HEK293 (cell line): Measurements from ENCODE around the gene MOSMO.

Experiments
- CTCF ChIA-PET: fragments of 350-600 bp; formaldehyde crosslinking; extraction: SDS; loops from one replicate; lab custom pipeline; 2021; ENCODE audit warnings: antibody characterized with exemption; lab: Yijun Ruan, JAX
- POLR2A ChIA-PET: fragments of 300-600 bp; formaldehyde crosslinking; extraction: SDS; loops from one replicate; lab custom pipeline; 2020; ENCODE audit warnings: antibody characterized with exemption, inconsistent platforms; lab: Yijun Ruan, JAX
- H3K27ac ChIP-seq: fragments of 200-500 bp; sonication (Bioruptor generic); 2 replicates; pipeline ENCODE4 v1.5.1; 2014; ENCODE audit warnings: low read depth, low read length, control low read depth, inconsistent platforms; ENCODE audit errors: extremely low read depth
- H3K36me3 ChIP-seq, 2 experiments: fragments of 200-500 bp in 1 of 2; sonication (Bioruptor generic) in 1 of 2; 1 replicate in 1 of 2; 2 replicates in 1 of 2; pipeline ENCODE4 v1.5.1; 2014 to 2017; ENCODE audit warnings: inconsistent platforms in 2 of 2, low read length in 2 of 2; ENCODE audit not compliant: control insufficient read depth in 2 of 2, insufficient read depth in 1 of 2
- H3K4me1 ChIP-seq: fragments of 200-500 bp; sonication (Bioruptor generic); 2 replicates; pipeline ENCODE4 v1.5.1; 2014; ENCODE audit warnings: mild to moderate bottlenecking, low read length, inconsistent platforms; ENCODE audit not compliant: control insufficient read depth, insufficient read depth
- H3K4me3 ChIP-seq: 2 replicates; pipeline ENCODE4 v1.5.1; 2011; ENCODE audit warnings: low read depth, mild to moderate bottlenecking, control low read depth, low read length, moderate library complexity
- H3K9me3 ChIP-seq: fragments of 200-500 bp; sonication (Bioruptor generic); 2 replicates; pipeline ENCODE4 v1.5.1; 2014; ENCODE audit warnings: low read depth, low read length, inconsistent platforms; ENCODE audit not compliant: control insufficient read depth, insufficient read depth
- BCL6B ChIP-seq: fragments of 450-650 bp; formaldehyde crosslinking; IDR thresholded peaks from 2 replicates; pipeline ENCODE4 v1.5.1; 2017; ENCODE audit warnings: missing biosample characterization, missing genetic modification characterization
- GLIS1 ChIP-seq: fragments of 450-650 bp; formaldehyde crosslinking; IDR thresholded peaks from 2 replicates; pipeline ENCODE4 v1.5.1; 2016; ENCODE audit warnings: missing biosample characterization, missing genetic modification characterization
- KLF1 ChIP-seq: fragments of 450-650 bp; formaldehyde crosslinking; IDR thresholded peaks from 2 replicates; pipeline ENCODE4 v1.5.1; 2016; ENCODE audit warnings: missing biosample characterization, missing genetic modification characterization
- KLF7 ChIP-seq: fragments of 450-650 bp; formaldehyde crosslinking; IDR thresholded peaks from 2 replicates; pipeline ENCODE4 v1.5.1; 2016; ENCODE audit warnings: missing biosample characterization, missing genetic modification characterization, borderline replicate concordance
- PBX3 ChIP-seq: sonication (generic); formaldehyde crosslinking; IDR thresholded peaks from 2 replicates; pipeline ENCODE4 v1.8.1; 2022; ENCODE audit warnings: mild to moderate bottlenecking, moderate library complexity, missing genetic modification reagents
- SCRT2 ChIP-seq: fragments of 450-650 bp; formaldehyde crosslinking; IDR thresholded peaks from 2 replicates; pipeline ENCODE4 v1.5.1; 2016; ENCODE audit warnings: missing biosample characterization, missing genetic modification characterization
- SP7 ChIP-seq: fragments of 450-650 bp; formaldehyde crosslinking; IDR thresholded peaks from 2 replicates; pipeline ENCODE4 v1.5.1; 2016; ENCODE audit warnings: missing biosample characterization, missing genetic modification characterization
- TCF7L2 ChIP-seq: IDR thresholded peaks from 2 replicates; pipeline ENCODE4 v1.6.1; 2011; ENCODE audit warnings: low read depth, mild to moderate bottlenecking, inconsistent platforms, low read length, moderate library complexity, borderline replicate concordance
- TSHZ1 ChIP-seq: fragments of 450-650 bp; formaldehyde crosslinking; IDR thresholded peaks from 2 replicates; pipeline ENCODE4 v1.5.1; 2016; ENCODE audit warnings: missing biosample characterization, missing genetic modification characterization, borderline replicate concordance
- ZBTB6 ChIP-seq: fragments of 450-650 bp; formaldehyde crosslinking; IDR thresholded peaks from 2 replicates; pipeline ENCODE4 v1.5.1; 2017; ENCODE audit warnings: missing biosample characterization, missing genetic modification characterization
- ZFP69B ChIP-seq: fragments of 450-650 bp; formaldehyde crosslinking; IDR thresholded peaks from 2 replicates; pipeline ENCODE4 v1.5.1; 2016; ENCODE audit warnings: missing biosample characterization, missing genetic modification characterization
- ZNF121 ChIP-seq: fragments of 450-650 bp; formaldehyde crosslinking; IDR thresholded peaks from 2 replicates; pipeline ENCODE4 v1.5.1; 2016; ENCODE audit warnings: missing biosample characterization, missing genetic modification characterization
- ZNF140 ChIP-seq: fragments of 450-650 bp; formaldehyde crosslinking; IDR thresholded peaks from 2 replicates; pipeline ENCODE4 v1.5.1; 2016; ENCODE audit warnings: missing biosample characterization, missing genetic modification characterization
- ZNF324 ChIP-seq: fragments of 450-650 bp; formaldehyde crosslinking; IDR thresholded peaks from 2 replicates; pipeline ENCODE4 v1.5.1; 2016; ENCODE audit warnings: missing biosample characterization, missing genetic modification characterization
- ZNF37A ChIP-seq: fragments of 450-650 bp; IDR thresholded peaks from 2 replicates; pipeline ENCODE4 v1.5.1; 2018; ENCODE audit warnings: missing biosample characterization, missing genetic modification characterization
- ZNF501 ChIP-seq: fragments of 450-650 bp; formaldehyde crosslinking; IDR thresholded peaks from 2 replicates; pipeline ENCODE4 v1.5.1; 2016; ENCODE audit warnings: missing biosample characterization, missing genetic modification characterization
- ZNF529 ChIP-seq: fragments of 450-650 bp; formaldehyde crosslinking; IDR thresholded peaks from 2 replicates; pipeline ENCODE4 v1.5.1; 2017; ENCODE audit warnings: missing genetic modification characterization, missing biosample characterization; ENCODE audit not compliant: insufficient replicate concordance
- ZNF548 ChIP-seq: fragments of 450-650 bp; formaldehyde crosslinking; IDR thresholded peaks from 2 replicates; pipeline ENCODE4 v1.5.1; 2016; ENCODE audit warnings: missing biosample characterization, missing genetic modification characterization
- ZNF785 ChIP-seq: fragments of 450-650 bp; formaldehyde crosslinking; IDR thresholded peaks from 2 replicates; pipeline ENCODE4 v1.5.1; 2016; ENCODE audit warnings: missing biosample characterization, missing genetic modification characterization
- ZSCAN18 ChIP-seq: fragments of 450-650 bp; formaldehyde crosslinking; IDR thresholded peaks from 2 replicates; pipeline ENCODE4 v1.5.1; 2016; ENCODE audit warnings: missing biosample characterization, missing genetic modification characterization

MOSMO gene

GRCh38 chr16:22093331-22093730 lies 85.4 kb downstream of the MOSMO start:
- ChIA-PET CTCF (interaction anchor here (4.2 kb wide), 1 partner anchor 95 kb away, joined by 11 read pairs; no protein-coding TSS in a partner anchor), POLR2A (interaction anchor here (0.7 kb wide), 1 partner anchor 95 kb away, joined by 3 read pairs; no protein-coding TSS in a partner anchor)

More at GRCh38 chr16:22093331-22093730, 85.4 kb downstream of the MOSMO start:
- no peaks in the 10 kb centered on the region for H3K36me3 ChIP-seq
- no peaks in the 10 kb centered on the region for H3K9me3 ChIP-seq
- TF ChIP-seq KLF1 (tag by site-specific recombination) (no peak), SCRT2 (tag by site-specific recombination) (no peak), KLF7 (tag by site-specific recombination) (no peak), ZNF501 (tag by site-specific recombination) (no peak), ZNF121 (no peak), ZNF324 (tag by site-specific recombination) (no peak), ZNF548 (tag by site-specific recombination) (no peak), ZNF140 (tag by site-specific recombination) (no peak), ZNF37A (no peak), BCL6B (tag by site-specific recombination) (no peak), TSHZ1 (tag by site-specific recombination) (no peak), GLIS1 (tag by site-specific recombination) (no peak), ZNF529 (no peak), ZBTB6 (tag by site-specific recombination) (no peak), ZSCAN18 (no peak), ZNF785 (tag by site-specific recombination) (no peak), PBX3 (CRISPR knock-in tag) (no peak), TCF7L2 (no peak), ZFP69B (tag by site-specific recombination) (no peak), SP7 (tag by site-specific recombination) (no peak)
- H3K4me1 ChIP-seq: peaks cover 2% of the 10 kb centered on the region; the same call in 1 of the 2 replicates
- H3K27ac ChIP-seq: no peak overlapping the region
- H3K4me3 ChIP-seq: no peak overlapping the region
